Motor neuron (in vitro differentiated cells): ENCODE data around the gene KLRB1. TPM values are rescaled to one million over a fixed set of nuclear protein-coding genes. Genes with fewer than 3 reads are reported as not detected.
A peak's percentile ranks its signal among the peaks of the same experiment; 100 is the strongest.
"Not testable (repeated sequence)": the region's sequence is repeated elsewhere in the genome, so short reads cannot be mapped to it uniquely, and the experiment has no call there.

Source experiments
- ATAC-seq, 8 experiments: fragments of 200-7000 bp; cut with Tn5 transposase; replicated peaks in 6 of 8; 2 replicates each; pipeline ENCODE4 v1.8.0; 2021; ENCODE audit warnings: mild to moderate bottlenecking in 8 of 8, moderate library complexity in 8 of 8
- H3K27ac ChIP-seq, 2 donors: fragments of 250-450 bp; sonication (Bioruptor Pico); 2 replicates each; pipeline ENCODE4 v1.9.0; 2021; ENCODE audit warnings: antibody characterized with exemption in 2 of 2, mild to moderate bottlenecking in 2 of 2, moderate library complexity in 1 of 2
- H3K4me1 ChIP-seq, 2 donors: fragments of 250-450 bp; sonication (Bioruptor Pico); replicated peaks in 1 of 2; 2 replicates each; pipeline ENCODE4 v1.6.1; 2021; ENCODE audit warnings: antibody characterized with exemption in 2 of 2, mild to moderate bottlenecking in 2 of 2, moderate library complexity in 1 of 2
- H3K4me3 ChIP-seq, 5 donors: fragments of 250-450 bp; sonication (Bioruptor Pico); 2 replicates each; pipeline ENCODE4 v1.9.0; 2021; ENCODE audit warnings: antibody characterized with exemption in 5 of 5, mild to moderate bottlenecking in 5 of 5, moderate library complexity in 4 of 5
- WGBS, 10 experiments: fragments of 450-650 bp; shearing (Covaris generic); methylation state at CpG; one replicate each; pipeline ENCODE4 v1.0.0; 2022; 5-methylcytosine and 5-hydroxymethylcytosine counted together
- in situ Hi-C, 9 experiments: fragments of 400-800 bp; cut with MboI; loops; one replicate each; pipeline ENCODE4 v1.15.0; 2021; ENCODE audit warnings: low sequenced_read_pairs in 9 of 9, low pct_unique_long_range_greater_than_20kb in 2 of 9; ENCODE audit not compliant: unreplicated experiment in 9 of 9
- total RNA-seq, 8 experiments: library from RNA; unstranded; fragments of 300-600 nt; gene quantifications; 2 replicates each; pipeline versions ENCODE4 v1.2.3 to v1.2.4, GENCODE V29; 2022

Gene KLRB1
- total RNA-seq, 8 experiments from 2014 or later, result 0.18 to 0.36 (median 0.31) TPM; not detected in 4

GRCh38 chr12:9566113-9566512 is 41.6 kb downstream of the KLRB1 start:
- 90 to 100% methylated on average over 2 of the region's 7 CpGs; no CpG with 5 or more reads in 8 of the 10 experiments for WGBS, 10 experiments
- H3K4me3 ChIP-seq, in situ Hi-C loops, H3K4me1 ChIP-seq, H3K27ac ChIP-seq: not testable (repeated sequence)
- ATAC-seq, result peak in 2 of 8 experiments; percentile 52 to 54

DNA sequence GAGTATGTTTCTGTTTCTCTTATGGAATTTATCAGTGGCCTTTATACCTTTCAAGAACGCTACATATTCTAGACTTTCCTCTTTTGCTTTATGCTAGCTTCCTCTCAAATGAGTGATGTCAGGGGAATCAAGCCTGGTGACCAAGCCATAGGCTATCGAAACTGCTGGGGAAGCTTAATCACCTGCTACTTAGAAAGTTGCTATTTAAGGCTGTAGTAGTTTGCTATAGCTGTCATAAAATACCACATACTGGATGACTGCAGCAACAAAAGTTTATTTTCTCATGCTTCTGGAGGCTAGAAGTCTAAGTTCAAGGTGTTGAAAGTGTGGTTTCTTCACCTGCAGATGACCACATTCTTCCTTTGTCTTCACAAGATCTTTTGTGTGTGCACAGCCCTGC is 43.3 kb downstream of the KLRB1 start:
- in situ Hi-C loops, ATAC-seq, H3K4me1 ChIP-seq, H3K27ac ChIP-seq, H3K4me3 ChIP-seq: not testable (repeated sequence)
- 60% methylated on average over 1 of the region's 2 CpGs; no CpG with 5 or more reads in 9 of the 10 experiments for WGBS, 10 experiments

GRCh38 chr12:9562841-9563453 is 44.8 kb downstream of the KLRB1 start:
- peak in 3 of 8 experiments; percentile 57 to 85 (median 85) for ATAC-seq
- H3K4me1 ChIP-seq, in situ Hi-C loops, H3K27ac ChIP-seq, H3K4me3 ChIP-seq: not testable (repeated sequence)
- whole genome bisulfite sequencing, 10 experiments, result no CpG with 5 or more reads among the region's 5 CpGs

DNA sequence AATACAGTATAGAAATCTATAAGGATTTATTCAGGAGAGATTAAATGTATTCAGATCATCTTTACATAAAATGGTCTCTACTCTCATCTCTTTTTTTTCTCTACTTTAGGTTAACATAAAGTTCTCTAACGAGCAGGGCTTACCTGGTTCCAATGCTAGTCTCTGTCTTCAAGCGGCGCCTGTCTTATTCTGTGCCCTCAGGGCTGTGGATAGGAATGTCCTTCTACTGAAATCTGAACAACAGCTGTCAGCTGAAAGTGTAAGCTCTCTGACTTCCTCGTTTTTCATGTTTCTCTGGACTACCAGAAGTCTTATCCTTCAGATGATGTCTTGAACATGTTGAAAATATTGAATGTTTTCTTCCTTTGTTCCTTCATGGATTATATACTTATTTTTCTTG is 62.2 kb downstream of the KLRB1 start:
- no CpG with 5 or more reads among the region's 4 CpGs for WGBS, 10 experiments
- ATAC-seq, result peak in 1 of 8 experiments; percentile 47
- in situ Hi-C loops, H3K27ac ChIP-seq, H3K4me1 ChIP-seq, H3K4me3 ChIP-seq: not testable (repeated sequence)

Other genes starting within 250 kb of the KLRB1 start
- 10 to 100 TPM in 2 of 8 experiments, 1 to 10 TPM in 6; 1.8 to 22.5 (median 2.8) TPM for gene CLEC2D, start 61.8 kb upstream of the KLRB1 start, total RNA-seq
- gene CLECL1, start 125.2 kb upstream of the KLRB1 start, total RNA-seq, result 1 to 10 TPM in 1 of 8 experiments, under 1 TPM in 4, not detected in 3; 0.27 to 2.1 (median 0.91) TPM
- 1 to 10 TPM in 2 of 8 experiments, under 1 TPM in 4, not detected in 2; 0.20 to 1.4 (median 0.86) TPM for gene CD69, start 153.0 kb upstream of the KLRB1 start, total RNA-seq
- 1 to 10 TPM in 2 of 8 experiments, under 1 TPM in 3, not detected in 3; 0.11 to 3.5 (median 0.38) TPM for gene KLRF1, start 219.6 kb upstream of the KLRB1 start, total RNA-seq